ENCODE results near the gene PCDH9.
A peak's percentile ranks its signal among the peaks of the same experiment; 100 is the strongest.

The PCDH9 gene

GRCh38 chr13:66691149-66691548 is 539.0 kb downstream of the PCDH9 start:
- H3K4me3 ChIP-seq (ENCODE audit: low read depth, low read length): no peak overlapping the region
- TF ChIP-seq CTCF (IDR thresholded peaks at IDR 0.05; ENCODE audit: low read depth, low read length): no peak

GRCh38 chr13:66689628-66690027 is 540.5 kb downstream of the PCDH9 start:
- no peak overlapping the region for H3K4me3 ChIP-seq (ENCODE audit: low read depth, low read length)
- 0 out of 2 replicates have a peak, but pooled peaks have one; percentile 15 for TF ChIP-seq CTCF (IDR thresholded peaks at IDR 0.05; ENCODE audit: low read depth, low read length)

- 0 out of 2 replicates have a peak, but pooled peaks have one; percentile 3 for TF ChIP-seq CTCF (IDR thresholded peaks at IDR 0.05; ENCODE audit: low read depth, low read length)
- no peak overlapping the region for H3K4me3 ChIP-seq (ENCODE audit: low read depth, low read length)
Observed at GRCh38 chr13:66689037-66689619, 541.0 kb downstream of the PCDH9 start.

- no peak for TF ChIP-seq CTCF (IDR thresholded peaks at IDR 0.05; ENCODE audit: low read depth, low read length)
Observed at GRCh38 chr13:66681403-66681802, 548.7 kb downstream of the PCDH9 start.

GRCh38 chr13:66680031-66680430 is 550.1 kb downstream of the PCDH9 start:
- no peak overlapping the region for H3K4me3 ChIP-seq (ENCODE audit: low read depth, low read length)
- TF ChIP-seq CTCF (IDR thresholded peaks at IDR 0.05; ENCODE audit: low read depth, low read length): no peak

More at GRCh38 chr13:66681403-66681802, 548.7 kb downstream of the PCDH9 start:
- H3K4me3 ChIP-seq (ENCODE audit: low read depth, low read length): no peak overlapping the region

- no peak for TF ChIP-seq CTCF (IDR thresholded peaks at IDR 0.05; ENCODE audit: low read depth, low read length)
- H3K4me3 ChIP-seq (ENCODE audit: low read depth, low read length): no peak overlapping the region
Observed at GRCh38 chr13:66675620-66676019, 554.5 kb downstream of the PCDH9 start.

- no peak overlapping the region for H3K4me3 ChIP-seq (ENCODE audit: low read depth, low read length)
- no peak for TF ChIP-seq CTCF (IDR thresholded peaks at IDR 0.05; ENCODE audit: low read depth, low read length)
Observed at GRCh38 chr13:66673401-66673800, 556.7 kb downstream of the PCDH9 start.
